ENCODE data around the gene TMEM250.

The TMEM250 gene

DNA sequence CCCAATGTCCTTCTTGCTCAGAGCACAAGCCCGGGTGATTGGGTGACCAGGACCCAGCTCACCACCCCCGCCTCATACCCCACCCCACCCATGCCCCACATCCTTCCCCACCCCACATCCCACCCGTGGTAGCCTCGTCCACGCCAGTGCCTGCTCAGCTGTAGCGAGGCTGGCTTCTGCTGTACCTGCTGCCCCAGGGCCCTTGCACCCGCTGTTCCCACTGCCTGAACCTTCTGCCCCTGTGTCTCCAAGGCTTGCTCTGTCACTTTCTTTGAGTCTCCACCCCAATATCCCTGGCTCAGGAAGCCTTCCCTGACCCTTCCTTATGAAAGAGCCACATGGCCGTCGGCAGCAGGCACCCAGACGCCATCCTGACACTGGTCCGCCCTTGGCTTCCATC lies 20.5 kb downstream of the TMEM250 start:
- in situ Hi-C loops (cut with HindIII; ENCODE audit: low sequenced_read_pairs), result no loop called here

DNA sequence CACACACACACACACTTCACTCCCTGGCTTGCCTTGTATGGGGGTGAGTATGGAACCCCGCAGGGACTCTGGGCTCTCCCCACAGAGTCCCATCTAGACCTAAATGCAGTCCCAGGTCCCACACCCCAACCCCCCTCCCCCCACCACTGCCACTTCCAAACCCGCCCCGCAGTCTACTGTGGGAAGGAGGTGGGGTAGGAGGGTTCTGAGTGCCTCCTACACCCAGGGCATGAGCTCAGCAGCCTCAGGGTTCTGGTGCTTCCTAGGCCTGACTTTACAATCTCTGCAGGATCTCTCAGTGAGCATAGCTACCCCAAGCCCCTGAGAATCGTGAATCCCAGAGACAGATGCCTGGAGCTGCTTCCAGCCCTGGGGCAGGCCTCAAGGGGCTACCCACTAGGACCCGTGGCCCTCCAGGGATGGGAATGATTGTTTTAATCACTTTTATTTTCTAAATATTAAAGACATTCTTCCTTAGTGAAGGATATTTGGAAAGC lies 22.1 kb downstream of the TMEM250 start:
- in situ Hi-C loops (cut with HindIII; ENCODE audit: low sequenced_read_pairs), result no loop called here

DNA sequence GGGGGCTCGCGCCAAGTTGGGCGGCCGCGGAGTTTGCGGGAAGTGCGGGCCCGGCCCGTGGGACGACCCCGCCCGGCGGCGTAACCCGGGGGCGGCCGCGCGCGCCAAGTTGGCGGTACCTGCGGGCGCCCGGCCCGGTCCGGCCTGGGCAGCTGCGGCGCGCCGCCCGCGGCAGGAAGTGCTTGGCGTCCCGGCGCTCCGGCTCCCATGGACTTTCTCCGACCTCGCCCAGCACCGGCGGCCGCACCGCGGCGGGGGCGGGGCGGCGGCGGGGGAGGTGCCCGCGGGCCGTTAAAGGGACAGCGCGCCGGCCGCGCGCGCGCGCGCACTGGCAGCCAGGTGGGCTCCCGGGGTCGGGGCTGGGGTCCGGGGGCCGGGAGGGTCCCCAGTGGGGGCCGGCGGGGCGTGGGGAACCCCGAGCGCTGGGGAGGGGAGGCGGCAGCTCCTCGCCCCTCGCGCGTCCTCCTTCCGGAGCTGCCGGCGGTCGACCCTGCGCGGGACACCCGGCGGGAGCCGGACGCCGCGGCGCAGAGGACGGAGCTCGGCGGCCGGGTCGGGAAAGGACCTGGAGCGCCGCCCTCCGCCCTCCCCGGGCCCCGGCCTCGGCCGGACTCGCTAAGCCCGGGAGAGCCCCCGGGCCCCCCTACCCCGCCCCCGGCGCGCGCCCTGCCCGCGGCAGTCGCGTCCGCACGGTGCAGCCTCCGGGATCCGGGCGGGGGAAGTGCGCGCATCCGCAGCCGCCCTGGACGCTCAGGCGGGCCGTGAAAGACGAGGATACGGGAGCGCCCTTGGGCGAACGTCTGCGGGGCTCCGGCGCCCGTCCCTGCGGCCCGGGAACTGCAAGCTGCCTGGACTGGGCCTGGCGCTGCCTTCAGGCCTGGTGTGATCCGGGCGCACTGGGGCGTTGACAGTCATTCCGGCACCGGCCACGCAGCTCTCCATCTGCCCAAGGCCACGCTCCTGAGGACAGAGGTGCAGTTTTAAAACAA lies 23.3 kb downstream of the TMEM250 start, which contains the start of gene NACC2:
Gene NACC2 (minus strand): TSS at position 220 of the 989 bp plus-strand sequence. CDS start 44,768 bp downstream, outside the sequence.
- in situ Hi-C loops (cut with HindIII; ENCODE audit: low sequenced_read_pairs), result no loop called here

DNA sequence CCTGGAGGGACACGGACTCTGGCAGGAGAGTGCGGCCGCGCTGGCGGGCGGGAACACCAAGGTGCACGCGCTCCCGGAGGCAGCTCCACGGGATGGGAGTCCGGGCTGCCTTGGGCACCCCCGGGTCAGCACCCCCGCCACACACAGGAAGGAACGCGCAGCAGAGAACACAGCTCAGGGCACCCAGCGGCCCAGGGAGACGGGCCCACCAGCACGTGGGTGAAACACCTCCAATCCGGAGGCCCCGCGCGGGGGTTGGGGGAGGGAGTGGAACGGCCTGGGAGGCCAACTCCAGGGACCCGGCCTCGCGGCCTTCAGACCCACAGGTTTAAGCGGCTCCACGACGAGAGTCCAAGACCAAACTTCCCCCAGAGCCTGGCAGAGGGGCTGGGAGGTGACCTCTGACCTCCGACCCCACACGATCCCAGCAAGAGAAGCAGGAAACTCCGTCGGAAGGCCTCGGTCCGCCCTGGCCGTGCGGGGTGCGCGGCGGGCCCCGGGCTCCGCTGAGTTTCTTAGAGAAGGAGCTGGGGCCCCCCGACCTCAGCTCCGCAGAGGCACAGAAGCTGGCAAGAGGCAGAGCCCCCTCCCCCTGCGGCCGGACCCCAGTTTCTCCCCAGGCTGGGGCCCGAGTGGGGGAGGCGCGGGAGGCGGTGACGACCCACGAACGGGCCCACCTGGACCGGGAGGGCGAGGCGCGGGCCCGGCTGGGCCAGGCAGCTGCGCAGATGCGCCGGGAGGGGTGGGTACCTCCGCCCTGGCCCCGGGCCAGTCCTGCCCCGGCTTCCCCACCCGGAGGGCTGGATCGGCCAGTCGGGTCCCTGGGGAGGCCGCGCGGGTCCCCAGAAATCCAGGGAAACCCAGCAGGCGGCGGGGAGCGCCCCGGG lies 24.4 kb downstream of the TMEM250 start:
- in situ Hi-C loops (cut with HindIII; ENCODE audit: low sequenced_read_pairs), result no loop called here

DNA sequence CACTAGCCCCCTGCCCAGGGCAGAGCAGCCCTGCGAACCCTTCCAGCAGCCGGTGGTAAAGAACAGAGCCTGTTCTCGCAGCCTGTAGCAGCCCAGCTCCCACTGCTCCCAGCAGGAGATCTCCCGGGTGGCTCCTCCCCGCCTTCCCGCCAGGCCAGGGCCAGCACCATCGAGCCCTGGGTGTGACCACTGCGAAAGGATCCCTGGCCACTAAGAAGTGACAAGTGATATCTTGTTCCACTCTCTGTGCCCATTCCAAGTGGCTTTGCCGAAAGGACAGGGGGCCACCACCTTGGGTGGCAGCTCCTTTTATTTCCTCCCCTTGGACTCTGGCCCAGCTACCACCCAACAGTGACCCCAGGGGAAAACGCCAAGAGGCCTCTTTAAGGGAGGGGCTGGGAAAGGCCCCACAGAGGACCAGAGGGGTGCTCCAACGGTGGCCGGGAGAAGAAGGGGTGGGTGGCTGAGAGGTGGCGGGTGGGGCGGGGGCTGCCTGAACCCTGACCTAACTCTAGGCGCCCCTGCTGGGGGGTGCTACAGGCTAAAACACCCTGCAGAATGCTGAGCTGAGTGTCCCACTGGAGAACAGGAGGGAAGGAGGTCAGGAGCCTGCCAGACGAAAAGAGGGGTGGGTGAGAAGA lies 25.2 kb downstream of the TMEM250 start:
- in situ Hi-C loops (cut with HindIII; ENCODE audit: low sequenced_read_pairs), result no loop called here

DNA sequence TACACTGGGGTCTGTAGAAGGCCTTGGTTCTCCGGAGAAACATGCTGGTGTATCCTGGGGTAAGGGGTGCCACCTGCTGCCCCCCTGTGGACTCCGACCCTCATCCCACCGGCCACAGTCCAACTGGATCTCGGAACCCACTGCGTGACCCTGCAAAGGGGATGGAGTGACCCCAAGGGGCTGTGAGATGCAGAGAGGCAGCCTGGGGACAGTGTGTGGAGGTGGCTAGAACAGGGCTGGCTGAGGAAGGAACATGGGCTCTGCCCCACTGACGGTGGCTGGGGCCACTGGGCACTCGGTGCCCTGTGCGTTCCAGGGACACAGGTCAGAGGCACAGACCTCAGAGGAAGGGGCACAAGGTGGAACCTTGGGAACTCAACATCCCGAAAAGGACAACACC lies 25.9 kb downstream of the TMEM250 start:
- in situ Hi-C loops (cut with HindIII; ENCODE audit: low sequenced_read_pairs), result no loop called here

DNA sequence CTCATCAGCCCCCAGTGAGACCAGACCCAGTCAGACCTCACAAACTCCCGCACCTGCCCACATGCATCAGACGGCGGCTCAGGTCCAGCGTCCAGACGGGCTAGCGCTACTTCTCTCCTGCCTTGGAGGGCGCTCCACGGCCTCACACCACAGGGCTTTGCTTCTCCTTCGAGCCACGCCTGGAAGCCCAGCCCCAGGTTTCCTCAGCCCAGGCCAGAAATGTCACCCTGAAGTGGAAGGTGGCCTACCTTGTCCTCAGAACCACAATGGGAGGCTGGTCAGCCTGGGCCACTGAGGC lies 26.4 kb downstream of the TMEM250 start:
- in situ Hi-C loops (cut with HindIII; ENCODE audit: low sequenced_read_pairs), result no loop called here

DNA sequence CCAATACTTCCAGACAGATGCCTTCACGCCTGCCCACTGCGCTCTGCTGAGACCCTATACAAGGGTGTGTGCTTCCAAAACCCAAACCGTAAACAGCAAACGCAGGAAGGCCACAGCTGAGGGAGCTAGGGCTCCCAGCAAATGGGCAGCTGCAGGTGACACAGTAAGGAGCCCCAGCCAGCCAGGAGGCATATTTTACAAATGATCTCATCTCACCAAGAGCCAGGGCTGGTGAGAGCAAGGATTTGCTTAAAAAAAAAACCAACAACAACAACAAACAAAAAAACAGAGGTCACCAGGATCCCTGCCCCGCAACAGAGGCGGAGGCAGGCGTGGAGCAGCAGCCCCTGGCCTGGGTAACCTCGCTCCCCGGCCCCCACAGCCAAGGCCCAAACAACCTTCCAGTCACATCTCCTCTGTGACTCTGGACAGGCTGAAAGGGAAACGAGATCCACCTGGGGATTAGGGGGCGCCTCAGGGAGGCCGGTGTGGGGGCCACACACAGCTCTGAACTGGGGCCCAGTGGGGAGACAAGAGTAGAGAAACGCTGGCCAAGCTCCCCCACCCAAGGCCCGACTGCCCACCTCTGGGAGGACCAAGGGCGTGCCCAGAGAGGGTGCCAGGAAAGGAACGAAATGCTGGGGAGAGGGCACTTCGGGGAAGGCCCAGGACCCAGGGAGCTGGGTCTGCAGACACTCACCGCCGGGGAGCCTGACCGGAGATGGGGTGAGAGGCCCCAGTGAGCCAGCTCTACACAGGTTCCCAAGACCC lies 26.9 kb downstream of the TMEM250 start:
- in situ Hi-C loops (cut with HindIII; ENCODE audit: low sequenced_read_pairs), result no loop called here

DNA sequence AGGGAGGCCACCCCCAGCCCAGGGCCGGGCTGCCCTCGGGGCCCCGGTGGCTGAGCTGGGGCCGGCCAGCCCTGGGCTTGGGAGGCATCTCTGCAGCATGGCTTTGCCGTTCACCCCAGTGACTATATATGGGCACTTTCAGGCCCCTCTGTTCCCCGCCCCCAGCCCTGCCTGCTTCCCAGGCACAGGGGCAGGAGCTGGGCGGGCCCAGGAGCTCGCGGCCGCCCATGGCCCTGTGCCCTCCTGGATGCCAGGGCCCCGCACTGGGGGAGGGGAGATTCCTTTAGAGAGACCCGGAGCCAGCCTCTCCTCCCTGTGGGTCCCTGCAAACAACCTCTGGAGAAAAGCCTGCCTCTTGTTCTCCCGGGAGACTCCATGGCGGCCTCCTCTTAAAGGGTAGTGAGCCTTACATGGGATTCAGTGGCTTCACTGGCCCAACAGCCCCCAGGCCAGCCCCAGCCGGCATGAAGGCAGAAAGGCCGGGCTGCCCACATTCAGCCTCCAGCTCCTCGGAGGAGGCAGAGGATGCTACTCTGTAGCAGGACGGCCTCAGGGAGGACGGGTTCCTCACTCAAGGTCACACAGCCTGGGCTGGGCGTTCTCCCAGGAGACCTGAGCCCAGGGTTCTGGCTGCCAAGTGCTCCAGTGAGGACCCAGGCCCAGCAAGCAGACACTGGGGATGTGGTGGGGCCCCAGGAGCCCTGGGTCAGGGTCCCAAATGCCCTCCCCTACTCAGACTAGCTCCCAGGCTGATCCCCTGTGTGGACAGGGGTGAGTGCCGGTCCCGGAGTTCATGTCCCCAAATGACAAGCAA lies 27.7 kb downstream of the TMEM250 start:
- in situ Hi-C loops (cut with HindIII; ENCODE audit: low sequenced_read_pairs), result no loop called here

DNA sequence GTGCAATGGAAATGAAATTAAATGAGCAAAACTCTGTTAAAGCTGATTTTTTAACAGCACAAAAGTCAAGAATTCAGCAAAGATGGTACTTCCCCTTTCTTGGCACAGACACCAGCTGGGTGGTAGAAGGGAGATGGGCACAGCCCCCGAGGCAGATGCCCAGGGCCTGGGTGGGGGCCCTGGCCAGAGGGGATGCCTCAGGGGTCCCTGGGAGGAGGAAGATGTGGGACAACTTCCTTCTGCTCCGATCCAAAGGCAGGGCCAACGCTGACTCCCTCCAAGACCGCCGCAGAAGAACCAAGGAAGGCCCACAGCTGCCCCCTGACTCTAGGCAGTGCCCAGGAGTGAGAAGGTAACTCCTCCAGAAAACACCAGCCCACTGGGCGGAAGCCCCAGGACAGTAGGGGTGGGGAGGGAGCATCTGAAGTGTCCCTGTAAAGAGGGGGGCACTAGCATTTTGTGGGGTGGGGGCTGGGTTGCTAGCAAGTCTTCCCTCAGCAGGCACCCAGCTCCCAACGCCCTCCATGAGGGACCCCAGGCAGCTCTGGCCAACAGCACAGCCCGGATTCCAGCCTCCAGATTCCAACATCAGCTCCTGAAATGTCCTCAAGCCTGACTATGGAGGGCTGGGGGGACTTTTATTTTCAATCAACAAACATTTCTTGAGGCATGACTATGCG lies 28.5 kb downstream of the TMEM250 start:
- in situ Hi-C loops (cut with HindIII; ENCODE audit: low sequenced_read_pairs), result no loop called here

DNA sequence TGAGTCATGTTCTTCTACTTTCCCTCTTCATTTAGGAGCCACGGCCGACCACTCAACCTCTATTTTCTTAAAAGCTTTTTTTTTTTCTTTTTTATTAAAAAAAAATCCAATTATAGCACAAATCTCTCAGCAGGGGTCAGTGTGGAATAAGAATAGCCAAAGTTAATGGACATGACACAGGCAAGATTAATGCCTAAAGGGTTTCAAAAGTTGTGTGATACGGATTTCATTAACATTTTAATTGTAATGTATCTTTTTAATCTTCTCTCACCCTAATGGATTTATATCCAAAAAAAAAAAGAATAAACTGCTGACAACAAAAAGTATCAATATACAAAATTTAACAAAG lies 29.0 kb downstream of the TMEM250 start:
- in situ Hi-C loops (cut with HindIII; ENCODE audit: low sequenced_read_pairs), result no loop called here

DNA sequence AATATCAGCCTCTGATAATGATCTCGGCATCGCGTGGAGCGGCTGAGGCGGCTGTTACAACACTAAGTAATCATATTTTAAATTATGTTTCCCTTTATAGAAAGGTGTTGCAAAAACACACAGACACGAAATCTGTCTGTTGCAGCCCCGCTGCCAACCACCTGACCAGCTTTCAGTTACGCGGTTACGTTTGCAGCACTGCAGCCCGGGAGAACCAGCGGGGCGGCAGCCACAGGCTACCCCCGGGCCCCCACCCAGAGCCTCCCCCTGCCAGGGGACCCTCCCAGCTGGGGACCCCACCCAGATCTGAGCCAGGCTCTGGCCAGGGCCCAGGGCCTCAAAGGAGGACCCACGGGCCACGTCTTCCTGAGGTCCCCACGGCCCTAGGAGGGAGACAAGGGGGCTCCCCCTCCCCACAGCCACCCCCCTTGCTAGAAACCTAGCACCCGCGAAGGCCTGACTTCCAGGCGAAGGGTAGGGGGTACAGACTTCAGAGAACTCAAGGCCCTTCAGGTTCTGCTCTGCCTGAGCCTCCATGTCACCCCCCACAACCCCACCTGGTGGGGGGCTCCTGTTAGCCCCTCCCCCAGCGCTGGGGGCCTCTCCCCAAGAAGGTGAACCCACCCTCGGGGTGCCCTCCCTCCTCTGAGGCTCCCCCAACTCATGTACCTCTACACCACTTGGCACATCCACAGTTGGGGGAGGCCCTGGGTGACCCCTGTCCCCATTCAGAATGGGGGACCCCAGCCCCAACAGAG lies 29.6 kb downstream of the TMEM250 start:
- in situ Hi-C loops (cut with HindIII; ENCODE audit: low sequenced_read_pairs), result no loop called here

DNA sequence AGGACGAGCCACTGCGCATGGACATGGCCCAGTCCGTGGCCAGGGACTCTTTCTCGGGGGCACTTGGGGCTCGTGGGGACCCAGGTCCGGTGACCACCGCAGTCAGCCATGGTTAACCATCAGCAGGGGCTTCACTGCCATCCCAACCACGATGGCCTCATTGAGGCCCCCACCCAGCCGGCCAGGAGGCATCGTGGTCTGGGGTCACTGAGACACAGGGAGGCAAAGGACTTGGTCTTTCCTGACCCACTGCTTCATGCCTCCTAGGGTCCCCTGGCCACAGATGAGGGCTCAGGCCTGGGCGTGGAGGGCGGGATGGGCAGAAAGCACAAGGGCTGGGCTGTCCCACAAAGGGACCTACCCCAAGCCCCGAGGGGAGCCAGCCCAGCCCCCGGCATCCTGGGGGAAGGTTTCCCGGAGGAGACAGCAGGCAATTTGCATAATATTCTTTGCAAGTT lies 30.2 kb downstream of the TMEM250 start:
- in situ Hi-C loops (cut with HindIII; ENCODE audit: low sequenced_read_pairs), result no loop called here

DNA sequence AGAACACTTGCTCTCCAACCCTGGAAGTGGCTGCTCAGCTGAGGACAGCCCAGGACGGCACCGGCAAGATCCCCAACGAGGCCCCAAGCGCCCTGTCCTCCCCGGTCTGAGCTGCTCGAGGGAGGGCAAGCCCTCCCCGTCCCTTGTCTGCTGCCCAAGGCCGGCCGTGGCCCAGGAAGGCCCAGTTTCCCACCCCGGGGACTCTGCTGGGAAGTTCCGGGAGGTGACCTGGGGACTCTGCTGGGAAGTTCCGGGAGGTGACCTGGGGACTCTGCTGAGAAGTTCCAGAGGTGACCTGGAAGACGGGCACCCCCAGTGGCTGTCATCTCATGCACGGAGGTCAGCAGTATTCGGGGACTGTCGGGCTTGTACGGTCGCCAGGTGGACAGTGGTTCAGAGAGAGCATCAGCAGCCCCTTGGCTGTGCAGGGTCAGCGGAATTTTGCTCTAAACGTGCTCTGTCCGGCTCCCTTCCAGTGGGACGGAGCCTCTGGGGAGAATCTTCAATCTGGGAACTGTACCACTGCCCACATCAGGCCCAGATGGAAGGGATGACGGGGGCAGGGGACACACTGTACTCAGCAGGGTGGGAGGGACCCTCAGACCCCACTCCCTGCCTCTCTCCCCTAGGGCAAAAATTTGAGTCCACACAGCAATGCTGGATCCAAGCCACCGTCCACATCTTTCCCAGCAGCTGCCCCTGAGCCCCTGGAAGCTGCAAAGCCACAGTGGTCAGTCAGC lies 30.8 kb downstream of the TMEM250 start:
- in situ Hi-C loops (cut with HindIII; ENCODE audit: low sequenced_read_pairs), result no loop called here

DNA sequence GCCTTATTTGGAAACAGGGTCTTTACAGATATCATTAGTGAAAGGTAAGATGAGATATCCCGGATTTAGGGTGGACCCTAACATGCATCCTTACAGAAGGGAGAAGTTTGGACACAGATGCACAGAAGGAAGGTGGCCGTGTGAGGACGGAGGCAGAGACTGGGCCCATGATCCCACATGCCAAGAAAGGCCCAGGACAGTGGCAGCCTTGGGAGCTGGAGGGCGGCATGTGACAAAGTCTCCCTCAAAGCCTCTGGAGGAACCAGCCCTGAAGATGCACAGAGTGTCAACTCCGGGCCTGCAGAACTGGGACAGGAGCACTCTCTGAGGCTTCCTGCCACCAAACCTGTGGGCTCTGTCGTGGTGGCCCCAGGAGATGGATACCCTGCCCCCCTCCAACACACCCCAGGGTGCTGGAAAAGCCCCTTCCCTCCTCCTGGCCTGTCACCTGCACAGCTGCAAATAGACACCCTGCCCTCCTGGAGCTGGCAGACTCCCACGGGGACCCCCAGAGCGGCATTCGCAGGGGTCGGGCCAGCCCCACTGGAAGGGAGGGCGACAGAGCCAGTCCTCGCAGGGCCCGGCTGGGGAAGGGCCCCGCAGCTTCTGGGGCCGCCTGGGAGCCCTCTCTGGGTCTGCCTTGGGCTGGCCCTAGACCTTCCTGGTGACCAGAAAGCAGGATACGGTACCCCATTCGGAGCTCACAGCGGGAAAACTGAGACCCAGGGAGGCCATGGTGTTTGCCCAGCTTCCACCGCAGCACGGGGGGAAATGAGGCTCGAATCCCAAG lies 31.5 kb downstream of the TMEM250 start:
- in situ Hi-C loops (cut with HindIII; ENCODE audit: low sequenced_read_pairs), result no loop called here

DNA sequence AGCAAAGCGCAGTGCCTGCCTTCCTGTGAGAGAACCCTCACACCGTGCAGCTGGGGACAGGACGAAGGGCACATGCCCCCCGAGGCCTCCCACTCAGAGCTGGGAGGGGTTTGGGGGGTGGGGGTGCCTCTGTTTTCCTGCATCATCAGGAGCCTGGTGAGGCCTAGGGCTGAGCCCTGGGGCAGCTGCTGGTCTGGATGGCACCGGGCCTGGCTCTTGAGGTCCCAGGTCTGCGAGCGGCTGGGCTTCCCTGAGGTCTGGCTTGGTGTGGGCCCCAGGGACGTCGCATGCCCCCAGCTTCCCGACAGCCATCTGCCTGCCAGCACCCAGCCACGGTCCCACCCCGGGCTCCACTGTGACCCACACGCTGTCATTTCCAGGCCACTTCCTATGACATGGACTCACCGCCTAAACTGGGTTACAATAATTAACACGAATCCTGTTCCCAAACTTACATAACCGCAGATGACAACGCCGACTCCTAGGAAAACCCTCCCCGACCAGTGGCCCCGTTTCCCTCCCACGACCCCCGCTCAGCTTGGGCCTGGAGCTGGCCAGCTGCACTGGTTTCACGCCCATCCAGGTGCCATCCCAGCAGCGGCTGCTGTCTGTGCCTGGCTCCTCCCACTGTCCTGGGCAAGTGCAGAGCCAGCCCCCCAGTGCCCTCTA lies 32.3 kb downstream of the TMEM250 start:
- in situ Hi-C loops (cut with HindIII; ENCODE audit: low sequenced_read_pairs), result no loop called here
